Upper lobe of left lung (tissue), 6 donors: ENCODE measurements around the gene TCN2. TPM values are rescaled to one million over a fixed set of nuclear protein-coding genes. Genes with fewer than 3 reads are reported as not detected.

ENCODE experiments used
- ATAC-seq, 2 donors: fragments of 200-7000 bp; cut with Tn5 transposase; one replicate each; pipeline ENCODE4 v1.9.1; 2022; ENCODE audit warnings: mild to moderate bottlenecking in 2 of 2, moderate library complexity in 2 of 2; ENCODE audit not compliant: low FRiP score in 2 of 2
- DNase-seq, 2 donors: peaks; one replicate each; pipeline ENCODE4 v3.0.0-alpha.2; 2019 to 2020
- H3K27ac ChIP-seq, 4 donors: fragments of 200-600 bp; sonication (generic); one replicate each; pipeline ENCODE4 v1.5.1; 2016 to 2019
- H3K27me3 ChIP-seq, 4 donors: fragments of 200-600 bp; sonication (generic); one replicate each; pipeline ENCODE4 v1.5.1; 2017 to 2019
- H3K36me3 ChIP-seq, 4 donors: fragments of 200-600 bp; sonication (generic); one replicate each; pipeline ENCODE4 v1.5.1; 2016 to 2019
- H3K4me1 ChIP-seq, 4 donors: fragments of 200-600 bp; sonication (generic); one replicate each; pipeline ENCODE4 v1.5.1; 2018 to 2019
- H3K4me3 ChIP-seq, 4 donors: fragments of 200-600 bp; sonication (generic); one replicate each; pipeline ENCODE4 v1.5.1; 2017 to 2019; ENCODE audit warnings: mild to moderate bottlenecking in 2 of 4, moderate library complexity in 1 of 4
- H3K9me3 ChIP-seq, 4 donors: fragments of 200-600 bp; sonication (generic); one replicate each; pipeline ENCODE4 v1.5.1; 2018 to 2019
- CTCF ChIP-seq, 6 experiments: fragments of 450-650 bp in 4 of 6; fragments of 200-600 bp in 2 of 6; sonication (generic) in 2 of 6; IDR thresholded peaks; one replicate each; pipeline ENCODE4 v1.5.1; 2016 to 2019; ENCODE audit warnings: antibody characterized with exemption in 6 of 6
- EP300 ChIP-seq, 4 donors: sonication (generic); formaldehyde crosslinking; IDR thresholded peaks; one replicate each; pipeline ENCODE4 v1.5.1; 2017; ENCODE audit warnings: antibody characterized with exemption in 4 of 4, control low read depth in 2 of 4
- POLR2A ChIP-seq, 4 donors: fragments of 450-650 bp; IDR thresholded peaks; one replicate each; pipeline ENCODE4 v1.5.1; 2016 to 2017; ENCODE audit warnings: antibody characterized with exemption in 4 of 4, mild to moderate bottlenecking in 2 of 4
- POLR2AphosphoS5 ChIP-seq, 2 donors: sonication (generic); formaldehyde crosslinking; IDR thresholded peaks; one replicate each; pipeline ENCODE4 v1.5.1; 2017; ENCODE audit warnings: antibody characterized with exemption in 2 of 2
- WGBS, 2 donors: methylation state at CpG; one replicate each; pipeline ENCODE4 v1.1.5; 2017 to 2018; 5-methylcytosine and 5-hydroxymethylcytosine counted together
- total RNA-seq, 6 donors: library from RNA; depleted of rRNA in 4 of 6; stranded (reverse); fragments of >200 nt in 4 of 6; gene quantifications; one replicate each; pipeline versions ENCODE4 v1.1.0 to v1.2.1, GENCODE V29; 2016 to 2021
- donor health status: DM: no; HTN: no; CAD: no; lungs with moderate emphysema.
- donor health status: DM: no; HTN: yes; CAD: no; lungs with severe emphysema.

Gene TCN2
- total RNA-seq, 6 donors from 2014 or later, result 40.2 to 87.1 (median 60.7) TPM

GRCh38 chr22:30603801-30604200 is 3.2 kb upstream of the TCN2 start:
- no peaks in the 10 kb centered on the region for H3K36me3 ChIP-seq
- DNase-seq (no peak), ATAC-seq (no peak)
- no peaks in the 10 kb centered on the region for H3K9me3 ChIP-seq
- 54 to 58% methylated on average over 3 of the region's 3 CpGs for WGBS, 2 donors
- H3K27ac ChIP-seq, result no peak overlapping the region
- TF ChIP-seq EP300 (IDR thresholded peaks at IDR 0.05), result no peak
- no peak for TF ChIP-seq POLR2A (IDR thresholded peaks at IDR 0.05)
- no peak for TF ChIP-seq CTCF (IDR thresholded peaks at IDR 0.05)
- TF ChIP-seq POLR2AphosphoS5 (IDR thresholded peaks at IDR 0.05), result no peak
- no peaks in the 10 kb centered on the region for H3K27me3 ChIP-seq
- H3K4me1 ChIP-seq, result peaks cover 28 to 36% (median 29%) of the 10 kb centered on the region in 4 donors
- no peak overlapping the region for H3K4me3 ChIP-seq

GRCh38 chr22:30604723-30605122 is 2.3 kb upstream of the TCN2 start:
- TF ChIP-seq POLR2AphosphoS5 (IDR thresholded peaks at IDR 0.05), result no peak
- TF ChIP-seq CTCF (IDR thresholded peaks at IDR 0.05), result no peak
- no peak for TF ChIP-seq EP300 (IDR thresholded peaks at IDR 0.05)
- no peak for TF ChIP-seq POLR2A (IDR thresholded peaks at IDR 0.05)
- 93 to 94% methylated on average over 2 of the region's 2 CpGs for WGBS, 2 donors
- no peaks in the 10 kb centered on the region for H3K36me3 ChIP-seq
- no peak overlapping the region for H3K27ac ChIP-seq
- H3K27me3 ChIP-seq, result no peaks in the 10 kb centered on the region
- DNase-seq (no peak), ATAC-seq (no peak)
- H3K4me1 ChIP-seq, result peaks cover 34 to 44% (median 35%) of the 10 kb centered on the region in 4 donors
- no peaks in the 10 kb centered on the region for H3K9me3 ChIP-seq
- no peak overlapping the region for H3K4me3 ChIP-seq

GRCh38 chr22:30605449-30606110 is 1.4 kb upstream of the TCN2 start:
- H3K27ac ChIP-seq, result peak overlapping the region; percentile 76 to 90 (median 88)
- WGBS, 2 donors, result 21 to 28% methylated on average over 9 of the region's 9 CpGs
- TF ChIP-seq POLR2AphosphoS5 (IDR thresholded peaks at IDR 0.05) (no peak), CTCF (IDR thresholded peaks at IDR 0.05) (peak; percentile 61 to 72 (median 66)), EP300 (IDR thresholded peaks at IDR 0.05) (no peak), POLR2A (IDR thresholded peaks at IDR 0.05) (no peak)
- H3K4me3 ChIP-seq, result peak overlapping the region in 3 of 4 donors; percentile 61 to 77 (median 70)
- ATAC-seq (peak; percentile 46 to 60), DNase-seq (peak in 1 of 2 donors; percentile 53)
- H3K9me3 ChIP-seq, result no peaks in the 10 kb centered on the region
- no peaks in the 10 kb centered on the region for H3K36me3 ChIP-seq
- peaks cover 36 to 52% (median 40%) of the 10 kb centered on the region in 4 donors for H3K4me1 ChIP-seq
- H3K27me3 ChIP-seq, result no peaks in the 10 kb centered on the region

- H3K4me3 ChIP-seq, result peak overlapping the region; percentile 45 to 77 (median 66)
- H3K36me3 ChIP-seq, result peaks cover 0 to 17% (median 7%) of the 10 kb centered on the region in 4 donors
- ATAC-seq (no peak), DNase-seq (no peak)
- no peaks in the 10 kb centered on the region for H3K27me3 ChIP-seq
- peaks cover 36 to 54% (median 40%) of the 10 kb centered on the region in 4 donors for H3K4me1 ChIP-seq
- TF ChIP-seq CTCF (IDR thresholded peaks at IDR 0.05) (peak in 1 of 6 experiments; percentile 1), EP300 (IDR thresholded peaks at IDR 0.05) (no peak), POLR2AphosphoS5 (IDR thresholded peaks at IDR 0.05) (no peak), POLR2A (IDR thresholded peaks at IDR 0.05) (no peak)
- 64 to 74% methylated on average over 7 of the region's 7 CpGs for WGBS, 2 donors
- no peaks in the 10 kb centered on the region for H3K9me3 ChIP-seq
- peak overlapping the region; percentile 76 to 90 (median 88) for H3K27ac ChIP-seq
These were observed 441 bp downstream of the TCN2 start for GRCh38 chr22:30607300-30607930.
